WI38 (cell line): Measurements from ENCODE around the gene AAK1.

ENCODE experiments used
- H3K4me3 ChIP-seq: 2 replicates; pipeline ENCODE4 v1.5.1; 2011; ENCODE audit warnings: low read depth, mild to moderate bottlenecking, control low read depth, low read length
- CTCF ChIP-seq: IDR thresholded peaks from 2 replicates; pipeline ENCODE4 v1.5.1; 2012; ENCODE audit warnings: low read depth, mild to moderate bottlenecking, control low read depth, low read length

Gene AAK1

GRCh38 chr2:69538249-69538648, 105.3 kb downstream of the AAK1 start:
- H3K4me3 ChIP-seq, result no peak overlapping the region
- no peak for TF ChIP-seq CTCF

- TF ChIP-seq CTCF, result no peak
- no peak overlapping the region for H3K4me3 ChIP-seq
Measured at GRCh38 chr2:69535817-69536241, 107.7 kb downstream of the AAK1 start.

- H3K4me3 ChIP-seq, result no peak overlapping the region
- no peak for TF ChIP-seq CTCF
Measured at GRCh38 chr2:69531186-69531585, 112.4 kb downstream of the AAK1 start.

- H3K4me3 ChIP-seq, result no peak overlapping the region
- TF ChIP-seq CTCF, result no peak
Measured at GRCh38 chr2:69529480-69529879, 114.1 kb downstream of the AAK1 start.

GRCh38 chr2:69525261-69525660, 118.3 kb downstream of the AAK1 start:
- no peak for TF ChIP-seq CTCF
- H3K4me3 ChIP-seq, result no peak overlapping the region

GRCh38 chr2:69524799-69525198, 118.7 kb downstream of the AAK1 start:
- no peak for TF ChIP-seq CTCF
- H3K4me3 ChIP-seq, result no peak overlapping the region

- no peak for TF ChIP-seq CTCF
- H3K4me3 ChIP-seq, result no peak overlapping the region
Measured at GRCh38 chr2:69521747-69522146, 121.8 kb downstream of the AAK1 start.
